D721Med (cell line): ENCODE results near the gene RBFOX1.

ENCODE experiments used
- DNase-seq: peaks from one replicate; pipeline ENCODE4 v3.0.0; 2011; ENCODE audit warnings: low spot score; ENCODE audit not compliant: insufficient read length
- FAIRE-seq: peaks from 2 replicates; lab custom pipeline; 2011; peaks lifted over from hg19 to GRCh38; lab: Jason Lieb, UNC
- TF ChIP-seq, protein P1 (sequence below): IDR thresholded peaks from 2 replicates; pipeline ENCODE4 v1.5.1; 2012; ENCODE audit warnings: mild to moderate bottlenecking, control low read depth; ENCODE audit not compliant: insufficient read depth; ENCODE audit errors: missing control alignments

The RBFOX1 gene

DNA sequence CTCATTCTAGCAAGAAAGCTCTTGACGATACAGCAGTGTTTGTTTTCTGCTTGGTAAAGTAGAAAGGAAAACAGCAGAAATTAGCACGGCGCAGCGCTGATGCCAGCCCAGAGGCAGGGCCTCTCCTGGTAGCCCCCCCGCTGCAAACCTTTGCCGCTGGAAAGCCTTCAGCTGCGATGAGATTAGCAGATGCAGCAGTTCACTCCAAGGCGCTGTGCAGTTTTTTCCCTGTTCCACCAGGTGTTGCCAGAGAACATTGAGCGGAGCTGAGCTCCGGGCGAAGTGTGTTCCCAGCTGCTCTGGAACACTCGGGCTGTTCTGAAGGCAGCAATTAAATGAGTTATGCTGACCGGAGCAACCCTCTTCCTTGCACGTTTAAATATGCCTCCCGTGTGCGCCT is 72.5 kb downstream of the RBFOX1 start:
- TF ChIP-seq, protein P1, sequence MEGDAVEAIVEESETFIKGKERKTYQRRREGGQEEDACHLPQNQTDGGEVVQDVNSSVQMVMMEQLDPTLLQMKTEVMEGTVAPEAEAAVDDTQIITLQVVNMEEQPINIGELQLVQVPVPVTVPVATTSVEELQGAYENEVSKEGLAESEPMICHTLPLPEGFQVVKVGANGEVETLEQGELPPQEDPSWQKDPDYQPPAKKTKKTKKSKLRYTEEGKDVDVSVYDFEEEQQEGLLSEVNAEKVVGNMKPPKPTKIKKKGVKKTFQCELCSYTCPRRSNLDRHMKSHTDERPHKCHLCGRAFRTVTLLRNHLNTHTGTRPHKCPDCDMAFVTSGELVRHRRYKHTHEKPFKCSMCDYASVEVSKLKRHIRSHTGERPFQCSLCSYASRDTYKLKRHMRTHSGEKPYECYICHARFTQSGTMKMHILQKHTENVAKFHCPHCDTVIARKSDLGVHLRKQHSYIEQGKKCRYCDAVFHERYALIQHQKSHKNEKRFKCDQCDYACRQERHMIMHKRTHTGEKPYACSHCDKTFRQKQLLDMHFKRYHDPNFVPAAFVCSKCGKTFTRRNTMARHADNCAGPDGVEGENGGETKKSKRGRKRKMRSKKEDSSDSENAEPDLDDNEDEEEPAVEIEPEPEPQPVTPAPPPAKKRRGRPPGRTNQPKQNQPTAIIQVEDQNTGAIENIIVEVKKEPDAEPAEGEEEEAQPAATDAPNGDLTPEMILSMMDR: peak; percentile 79
- FAIRE-seq (no peak), DNase-seq (no peak)

DNA sequence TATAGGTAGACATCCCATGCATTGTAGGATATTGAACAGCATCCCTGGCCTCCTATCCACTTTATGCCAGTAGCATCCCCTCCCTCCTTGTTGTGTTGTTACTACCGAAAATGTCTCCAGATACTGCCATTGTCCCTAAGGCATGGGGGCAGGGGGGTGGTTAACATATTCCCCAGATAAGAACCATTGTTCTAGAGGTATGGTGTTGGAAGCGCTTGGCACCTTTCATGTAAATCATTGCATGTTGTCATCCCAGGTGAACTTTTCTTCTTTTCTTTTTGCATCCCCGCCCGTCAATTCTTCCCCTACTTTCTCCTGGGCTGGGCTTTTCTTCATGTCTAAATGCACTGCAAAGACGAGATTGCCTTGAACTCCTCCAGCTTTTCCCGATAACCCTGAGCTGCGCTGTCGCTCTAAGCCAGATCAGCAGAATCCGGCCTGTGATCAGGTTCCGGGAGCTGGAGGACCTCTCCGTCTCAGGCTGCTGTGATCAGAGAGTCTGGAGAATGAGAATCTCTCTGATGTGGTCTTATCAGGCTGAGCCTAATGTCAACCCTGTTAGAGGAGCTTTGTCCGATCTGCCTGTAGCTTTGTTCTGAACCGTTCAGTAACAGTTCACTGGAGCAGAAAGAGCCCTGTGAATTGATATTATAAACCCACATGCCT is 76.2 kb downstream of the RBFOX1 start:
- TF ChIP-seq, protein P1: no peak
- no peak for DNase-seq
- FAIRE-seq: no peak

- FAIRE-seq: no peak
- TF ChIP-seq, protein P1: no peak
- DNase-seq: no peak
These were observed 86.8 kb downstream of the RBFOX1 start for GRCh38 chr16:7419441-7419840.

DNA sequence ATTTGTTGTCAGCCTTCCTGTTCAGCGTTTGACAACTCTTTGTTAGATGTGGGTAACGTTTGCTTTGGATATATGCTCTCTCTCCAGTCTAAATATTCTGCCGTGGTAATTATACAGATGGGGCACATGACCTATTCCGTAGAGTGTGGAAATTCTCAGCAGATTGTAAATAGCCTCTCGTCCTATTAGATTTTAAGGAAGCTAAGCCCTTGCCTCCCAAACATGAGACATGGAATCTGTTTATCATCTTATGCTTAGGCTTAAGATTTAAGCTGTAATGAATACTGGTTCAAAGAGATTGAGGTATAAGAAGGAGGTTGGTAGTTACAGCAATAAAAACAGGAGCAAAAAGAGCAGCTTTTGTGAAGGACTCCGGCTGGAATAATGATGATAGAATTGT is 87.4 kb downstream of the RBFOX1 start:
- TF ChIP-seq, protein P1: no peak
- peak; percentile 46 for DNase-seq
- FAIRE-seq: peak; percentile 99

- FAIRE-seq: no peak
- TF ChIP-seq, protein P1: no peak
- DNase-seq: no peak
These were observed 88.2 kb downstream of the RBFOX1 start for GRCh38 chr16:7420843-7421242.

- TF ChIP-seq, protein P1: no peak
- DNase-seq: no peak
- FAIRE-seq: no peak
These were observed 88.9 kb downstream of the RBFOX1 start for GRCh38 chr16:7421578-7421977.
